HG03439 (cell line): ENCODE results near the gene LGI2.

Experiments
- ATAC-seq: cut with Tn5 transposase; IDR thresholded peaks from one replicate; pipeline ENCODE4 v1.9.1; 2021; ENCODE audit warnings: mild to moderate bottlenecking, moderate library complexity; ENCODE audit not compliant: unreplicated experiment

LGI2 gene

DNA sequence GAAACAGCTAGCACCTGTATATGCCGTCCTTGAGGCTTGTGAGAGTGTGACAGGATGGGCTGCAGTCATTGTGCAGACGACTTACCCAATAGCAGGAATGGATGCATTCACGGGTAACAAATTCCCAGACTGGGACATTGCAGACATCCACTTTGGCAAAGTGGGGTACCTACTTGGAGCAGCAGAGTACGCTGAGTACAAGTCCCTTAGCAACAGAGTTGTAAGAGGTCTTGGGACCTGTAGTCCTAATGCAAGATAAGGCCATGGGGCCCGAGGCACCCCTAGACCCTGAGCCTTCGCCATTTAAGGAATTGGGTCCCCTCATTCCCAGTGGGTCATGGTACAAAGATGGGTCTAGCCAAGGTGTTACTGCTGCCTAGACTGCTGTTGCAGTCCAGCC, 62.5 kb downstream of the LGI2 start:
- no peak for ATAC-seq

DNA sequence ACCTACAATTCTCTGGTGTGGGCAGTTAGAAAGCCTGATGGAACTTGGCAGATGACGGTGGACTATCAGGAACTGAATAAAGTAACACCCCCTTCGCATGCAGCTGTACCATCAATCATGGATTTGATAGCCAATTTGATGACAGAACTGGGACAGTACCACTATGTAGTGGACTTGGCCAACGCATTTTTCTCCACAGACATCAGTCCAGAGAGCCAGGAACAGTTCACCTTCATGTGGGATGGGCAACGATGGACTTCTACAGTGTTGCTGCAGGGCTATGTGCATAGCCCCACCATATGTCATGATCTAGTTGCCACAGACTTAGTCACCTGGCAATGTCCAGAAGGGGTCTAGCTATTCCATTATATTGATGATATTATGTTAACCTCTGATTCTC, 63.4 kb downstream of the LGI2 start:
- ATAC-seq, result no peak

DNA sequence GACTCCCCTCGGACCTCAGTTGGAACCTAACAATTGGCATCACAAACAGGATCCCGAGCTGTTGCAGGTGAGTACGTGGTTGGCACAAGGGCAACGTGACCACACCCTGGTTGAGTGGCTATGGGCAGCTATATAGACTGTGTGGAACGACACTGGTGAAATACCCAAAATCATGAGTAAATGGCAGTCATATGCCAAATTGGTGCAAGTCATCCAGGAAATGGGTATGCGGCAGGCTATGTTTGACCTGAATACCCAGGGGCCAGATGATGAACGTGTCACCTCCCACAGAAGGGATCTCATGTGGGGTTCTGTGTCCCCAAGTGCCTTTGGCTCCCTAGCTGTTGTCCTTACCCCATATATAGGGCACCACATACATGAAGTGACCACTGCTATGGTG, 64.7 kb downstream of the LGI2 start:
- ATAC-seq, result no peak

DNA sequence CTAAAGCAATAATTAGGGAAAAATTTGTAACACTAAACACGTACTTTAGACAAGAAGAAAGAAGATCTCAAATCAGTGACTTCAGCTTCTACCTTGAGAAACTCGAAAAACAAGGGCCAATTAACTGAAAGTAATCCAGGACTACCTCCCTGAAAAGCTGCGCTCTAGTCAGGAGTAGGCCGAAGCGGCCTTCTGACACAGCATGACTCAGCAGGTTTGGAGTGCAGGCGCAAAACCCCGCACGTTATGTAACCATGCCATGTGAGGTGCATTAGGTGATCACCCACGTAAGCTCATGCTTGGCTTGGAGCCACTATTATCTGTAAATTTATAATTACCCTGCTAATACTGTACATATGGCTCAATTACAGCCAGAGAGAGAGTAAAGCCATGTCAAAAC, 65.1 kb downstream of the LGI2 start:
- ATAC-seq, result no peak

DNA sequence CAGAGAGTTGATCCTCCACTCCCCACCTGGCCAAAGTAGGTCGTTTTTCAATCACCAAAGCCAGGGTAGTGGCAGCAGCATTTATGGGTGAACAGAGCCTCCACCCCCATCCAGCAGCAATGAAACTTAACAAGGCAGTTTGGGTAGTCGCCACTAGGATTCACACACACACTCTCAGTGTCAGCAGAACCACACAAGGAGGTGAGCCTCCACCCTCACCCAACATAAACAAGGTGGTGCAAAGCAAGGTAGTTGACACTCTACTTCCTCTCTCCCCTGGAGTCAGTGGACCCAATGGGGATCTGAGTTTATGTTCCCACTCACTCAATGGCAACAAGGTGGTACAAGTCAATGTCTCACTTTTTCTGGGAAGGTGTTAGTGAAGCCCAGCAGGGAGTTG, 67.5 kb downstream of the LGI2 start:
- ATAC-seq, result no peak

DNA sequence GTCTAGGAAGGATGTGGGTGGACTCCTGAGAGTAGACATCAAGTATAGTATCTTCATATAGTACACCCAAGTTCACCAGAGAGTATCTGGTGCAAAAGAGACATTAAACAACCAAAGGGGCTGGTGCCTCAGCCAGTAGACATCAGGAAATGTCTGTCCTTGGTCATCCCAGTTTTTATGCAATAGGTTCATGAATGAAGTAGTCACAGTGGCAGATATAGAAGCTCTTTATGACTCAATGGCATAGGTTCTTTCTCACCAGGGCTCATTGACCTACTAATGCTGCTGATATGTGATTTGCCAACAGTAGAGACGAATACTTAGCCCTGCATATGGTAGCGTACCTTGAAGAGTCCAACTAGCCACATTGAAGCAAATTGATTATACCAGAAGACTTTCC, 72.9 kb downstream of the LGI2 start:
- ATAC-seq, result no peak

DNA sequence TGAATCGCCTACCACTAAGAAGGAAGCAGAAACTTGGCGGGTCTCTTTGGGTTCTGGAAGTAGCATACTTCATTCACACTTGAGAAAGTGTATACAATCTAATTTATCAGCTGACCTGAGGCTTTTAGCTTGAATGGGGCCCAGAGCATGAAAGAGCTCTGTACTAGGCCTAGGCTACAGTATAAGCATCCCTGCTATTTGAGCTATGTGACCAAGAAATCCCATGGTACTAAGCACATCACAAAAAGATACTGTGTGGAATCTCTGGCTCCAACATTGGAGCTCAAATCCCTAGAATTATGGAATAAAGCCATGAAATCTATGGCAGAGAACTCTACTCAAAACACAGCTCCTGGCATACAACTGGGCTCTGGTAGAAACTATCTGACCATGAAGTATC, 74.0 kb downstream of the LGI2 start:
- no peak for ATAC-seq

DNA sequence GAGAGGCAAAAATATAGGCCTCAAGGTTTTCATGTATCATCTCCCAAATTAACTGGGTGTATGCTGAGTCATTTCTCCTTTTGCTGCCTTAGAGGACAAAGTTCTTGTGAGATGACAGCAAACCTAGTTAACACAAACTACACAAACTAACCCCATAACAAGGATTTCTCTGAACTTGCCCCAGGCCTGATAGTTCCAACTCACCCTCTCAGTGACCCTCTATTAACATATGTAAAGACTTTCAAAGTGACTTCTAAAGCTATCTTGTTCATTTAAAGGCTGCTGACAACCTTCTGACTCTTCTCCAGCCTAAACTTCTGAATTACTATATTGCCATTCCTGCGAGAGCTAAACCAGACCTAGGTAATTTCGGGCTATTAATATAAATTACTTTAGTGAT, 74.7 kb downstream of the LGI2 start:
- no peak for ATAC-seq

DNA sequence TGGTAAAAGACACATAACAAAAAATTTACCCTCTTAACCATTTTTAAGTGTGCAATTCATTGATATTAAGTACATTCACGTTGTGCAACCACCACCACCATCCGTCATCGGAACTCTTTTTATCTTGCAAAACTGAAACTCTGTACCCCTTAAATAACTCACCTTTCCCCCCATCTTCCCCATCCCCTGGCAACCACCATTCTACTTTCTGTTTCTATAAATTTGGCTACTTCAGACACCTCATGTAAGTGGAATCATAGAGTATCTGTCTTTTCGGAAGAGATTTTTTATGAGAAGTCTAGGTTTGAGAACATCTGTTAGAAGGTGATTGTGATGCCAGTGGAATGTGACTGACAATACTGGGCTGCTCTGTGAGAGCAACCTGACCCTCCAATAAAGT, 78.1 kb downstream of the LGI2 start:
- ATAC-seq, result no peak

DNA sequence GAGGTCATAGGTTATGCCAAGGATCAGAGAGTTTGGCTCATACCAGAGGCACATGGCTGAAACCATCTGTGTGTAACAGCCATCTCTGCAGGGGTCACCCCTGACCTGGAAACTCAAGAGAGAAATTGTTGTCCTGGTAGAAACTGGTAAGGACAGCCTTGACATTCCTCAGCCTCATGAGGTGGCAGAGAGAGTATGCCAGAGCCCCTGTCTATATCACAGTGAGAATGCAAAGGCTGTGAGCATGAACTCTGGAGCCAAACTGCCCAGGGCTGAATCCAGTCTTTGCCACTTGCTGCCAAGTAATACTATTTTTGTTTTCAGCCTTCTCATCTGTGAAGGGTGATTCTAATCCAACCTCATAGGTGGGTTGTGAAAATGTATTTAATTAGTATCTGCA, 80.8 kb downstream of the LGI2 start:
- ATAC-seq, result no peak
